HG02884 (cell line): ENCODE results near the gene ZNF845.
A peak's percentile ranks its signal among the peaks of the same experiment; 100 is the strongest.
"Not testable (repeated sequence)": the region's sequence is repeated elsewhere in the genome, so short reads cannot be mapped to it uniquely, and the experiment has no call there.

Source experiments
- ATAC-seq: cut with Tn5 transposase; IDR thresholded peaks from one replicate; pipeline ENCODE4 v1.9.1; 2021; ENCODE audit warnings: mild to moderate bottlenecking, moderate library complexity; ENCODE audit not compliant: unreplicated experiment

ZNF845 gene

GRCh38 chr19:53333463-53334449 is at the start of gene ZNF845:
ZNF845 (plus strand) TSS chr19:53333749; CDS start chr19:53341308, 7,559 bp downstream.
- peak; percentile 92 for ATAC-seq

DNA sequence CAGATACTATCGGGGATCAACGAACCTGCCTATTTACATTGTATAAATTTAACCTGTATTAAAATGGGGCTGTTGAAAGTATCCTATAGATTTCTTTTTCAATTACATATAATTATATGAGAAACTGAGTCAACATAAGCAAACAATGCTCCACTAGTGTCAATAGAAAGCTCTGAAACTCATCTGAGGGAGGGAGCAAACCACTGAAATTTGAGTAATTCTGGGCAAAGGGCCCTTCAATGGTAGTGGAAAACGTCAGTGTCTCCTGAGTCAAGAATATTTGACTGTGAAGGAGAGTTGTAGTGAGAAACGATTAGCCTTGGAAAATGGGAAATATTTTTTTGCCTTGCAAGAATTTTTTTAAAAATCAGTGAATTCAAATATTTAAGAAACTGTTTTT is 48.5 kb upstream of the ZNF845 start:
- ATAC-seq = no peak

DNA sequence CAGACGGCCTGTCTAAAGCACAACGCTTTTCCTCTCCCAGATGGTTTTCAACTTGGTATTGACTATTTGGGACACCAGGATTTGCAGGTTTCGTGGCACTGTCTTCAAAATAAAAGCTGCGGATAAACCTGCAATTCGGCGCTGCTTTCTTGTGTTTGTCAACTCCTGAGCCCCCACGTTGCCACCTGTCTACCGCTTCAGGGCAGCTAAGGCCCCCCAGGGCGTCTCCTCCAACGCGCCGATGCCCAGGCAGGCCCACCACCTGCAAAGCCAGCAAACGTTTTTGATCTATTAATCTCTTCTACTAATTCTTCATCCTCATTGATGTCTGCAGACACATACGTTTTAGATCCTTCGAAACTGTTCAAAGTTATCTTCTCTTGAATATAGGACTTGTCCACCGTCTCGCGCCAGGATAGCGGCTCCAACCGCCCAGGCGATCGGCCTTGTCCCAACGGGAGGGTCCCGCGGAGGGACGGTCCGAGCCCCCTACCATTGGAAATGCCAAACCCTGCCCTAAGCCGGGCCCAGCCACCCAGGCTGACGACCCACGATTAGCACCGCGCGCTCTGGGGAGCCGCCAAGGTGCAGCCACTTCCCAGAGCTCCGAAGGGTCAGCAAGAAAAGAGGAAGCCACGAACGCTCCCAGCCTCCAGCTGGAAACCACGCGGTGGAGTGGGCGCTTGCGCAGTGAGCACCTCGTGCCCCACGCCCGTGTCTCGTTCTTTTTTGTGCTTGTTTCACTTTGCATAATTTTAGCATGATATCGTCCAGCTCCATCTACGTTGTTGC is 42.6 kb upstream of the ZNF845 start:
- no peak for ATAC-seq

DNA sequence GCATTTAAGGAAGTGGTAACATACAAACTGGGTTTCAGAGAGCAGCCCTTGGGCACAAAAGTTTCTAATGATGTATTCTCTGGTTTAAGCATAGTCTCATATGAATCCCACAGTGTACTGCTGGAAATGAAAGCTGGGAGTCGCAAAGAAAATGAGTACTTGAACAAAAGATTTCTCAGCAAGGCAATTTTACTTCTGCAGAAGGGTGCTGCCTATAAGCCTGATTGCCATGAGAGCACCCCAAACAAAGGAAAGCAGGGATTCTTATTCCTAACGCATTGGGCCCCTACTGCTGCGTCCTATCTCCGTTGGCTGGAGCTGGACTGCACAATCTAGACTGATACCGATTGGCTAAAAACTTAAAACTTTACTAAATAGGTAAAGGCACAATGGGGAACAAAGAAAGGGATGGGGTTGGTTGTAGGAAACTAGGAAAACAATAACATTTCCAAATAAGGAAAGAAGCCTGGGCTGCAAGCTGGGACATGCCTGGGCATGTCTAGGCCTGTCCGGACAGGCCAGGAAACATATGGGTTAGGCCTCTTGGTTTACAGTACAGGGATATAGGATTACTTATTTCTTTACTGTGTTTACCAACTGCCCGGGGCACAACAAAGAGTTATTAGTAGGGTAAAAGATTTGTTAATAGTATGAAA is 38.6 kb upstream of the ZNF845 start:
- no peak for ATAC-seq

DNA sequence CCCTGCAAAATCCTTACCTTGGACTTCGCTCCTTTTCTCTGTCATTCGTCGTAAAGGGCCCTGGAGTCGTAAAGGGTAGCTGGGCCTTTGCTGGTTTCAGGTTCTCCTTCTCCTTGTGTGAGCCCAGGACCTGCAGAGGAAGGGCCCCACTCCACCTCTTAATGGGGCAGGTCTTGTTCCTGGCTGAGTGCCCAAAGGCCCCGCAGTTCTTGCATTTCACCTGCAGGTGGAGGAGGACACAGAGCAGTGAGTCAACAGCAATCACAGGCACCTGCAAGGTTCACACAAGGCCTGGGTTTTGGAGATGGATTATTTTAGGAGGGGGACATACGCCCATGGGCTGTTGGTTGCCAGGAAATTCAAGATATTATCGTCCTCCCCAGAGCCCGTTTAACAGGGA is 32.2 kb upstream of the ZNF845 start:
- ATAC-seq = not testable (repeated sequence)

DNA sequence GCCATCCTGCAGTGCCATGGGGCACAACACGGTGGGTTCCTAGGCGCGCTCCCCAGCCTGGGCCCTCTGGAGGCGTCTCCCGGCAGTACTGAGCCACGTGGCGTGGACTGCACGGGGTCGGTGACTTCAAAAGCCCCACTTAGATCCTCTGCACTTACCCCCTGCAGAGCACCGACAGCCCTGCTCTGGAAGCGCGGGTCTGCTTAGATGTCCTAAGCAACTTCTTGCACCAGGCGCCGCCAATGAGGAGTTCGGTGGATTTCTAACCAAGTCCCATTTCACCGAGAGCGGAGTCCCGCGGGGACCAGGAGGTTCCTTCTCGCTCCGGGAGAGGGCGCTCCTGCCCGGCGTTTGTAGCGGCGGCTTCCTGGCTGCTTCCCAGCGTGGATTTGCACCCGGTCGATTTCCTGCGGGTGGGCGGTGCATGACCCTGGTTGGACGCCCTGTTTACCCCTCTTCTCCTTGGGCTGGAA is 25.2 kb upstream of the ZNF845 start:
- no peak for ATAC-seq

GRCh38 chr19:53311044-53311443 is 22.5 kb upstream of the ZNF845 start:
- no peak for ATAC-seq

GRCh38 chr19:53311897-53312296 is 21.7 kb upstream of the ZNF845 start:
- ATAC-seq = no peak

GRCh38 chr19:53328967-53329366 is 4.6 kb upstream of the ZNF845 start:
- no peak for ATAC-seq

GRCh38 chr19:53332484-53332883 is 1.1 kb upstream of the ZNF845 start:
- ATAC-seq = no peak

DNA sequence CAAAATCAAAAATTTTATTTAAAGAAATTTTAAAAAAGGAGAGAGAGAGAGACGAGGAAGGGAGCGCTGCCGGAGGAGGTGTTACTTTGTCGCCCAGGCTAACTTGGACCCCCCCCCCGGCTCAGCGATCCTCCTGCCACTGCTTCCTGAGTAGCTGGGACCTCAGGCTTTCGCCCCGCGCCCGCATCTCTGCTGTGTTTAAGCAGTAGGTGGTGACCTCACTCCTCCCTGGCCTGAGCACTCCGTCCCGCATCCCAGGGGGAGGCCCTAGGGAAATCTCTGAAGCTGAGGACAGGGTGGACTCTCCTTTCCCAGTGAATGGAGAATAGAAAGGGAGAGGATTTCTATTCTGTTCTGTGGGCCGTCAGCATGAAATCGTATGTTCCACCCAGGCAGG is 485 bp upstream of the ZNF845 start:
- peak; percentile 13 for ATAC-seq

GRCh38 chr19:53344403-53344802 is 10.9 kb downstream of the ZNF845 start:
- ATAC-seq = not testable (repeated sequence)

DNA sequence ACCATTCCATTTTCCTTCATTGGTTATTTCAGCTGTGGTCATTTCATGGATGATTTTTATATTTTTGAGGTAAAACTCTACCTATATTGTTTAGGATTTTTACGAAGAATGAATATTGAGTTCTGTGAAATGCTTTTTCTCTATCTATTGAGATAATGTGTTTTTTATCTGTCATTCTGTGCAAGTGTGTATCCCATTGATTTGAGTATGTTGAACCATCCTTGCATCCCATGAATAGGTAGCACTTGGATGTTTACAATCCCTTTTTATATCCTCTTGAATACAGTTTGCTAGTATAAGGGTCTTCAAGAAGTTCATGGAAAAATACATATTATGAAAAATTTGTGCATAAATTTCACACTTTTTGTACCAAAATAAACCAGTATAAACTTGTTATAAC is 22.2 kb downstream of the ZNF845 start:
- ATAC-seq = no peak

GRCh38 chr19:53357821-53358581 is 24.5 kb downstream of the ZNF845 start:
- ATAC-seq = no peak

GRCh38 chr19:53360056-53360455 is 26.5 kb downstream of the ZNF845 start:
- ATAC-seq = not testable (repeated sequence)

- ATAC-seq = peak; percentile 91
Measured at GRCh38 chr19:53365134-53365898, 31.8 kb downstream of the ZNF845 start, which contains the start of gene ZNF525. ZNF525 (plus strand) TSS chr19:53365705; CDS start chr19:53372282, 6,577 bp downstream.

DNA sequence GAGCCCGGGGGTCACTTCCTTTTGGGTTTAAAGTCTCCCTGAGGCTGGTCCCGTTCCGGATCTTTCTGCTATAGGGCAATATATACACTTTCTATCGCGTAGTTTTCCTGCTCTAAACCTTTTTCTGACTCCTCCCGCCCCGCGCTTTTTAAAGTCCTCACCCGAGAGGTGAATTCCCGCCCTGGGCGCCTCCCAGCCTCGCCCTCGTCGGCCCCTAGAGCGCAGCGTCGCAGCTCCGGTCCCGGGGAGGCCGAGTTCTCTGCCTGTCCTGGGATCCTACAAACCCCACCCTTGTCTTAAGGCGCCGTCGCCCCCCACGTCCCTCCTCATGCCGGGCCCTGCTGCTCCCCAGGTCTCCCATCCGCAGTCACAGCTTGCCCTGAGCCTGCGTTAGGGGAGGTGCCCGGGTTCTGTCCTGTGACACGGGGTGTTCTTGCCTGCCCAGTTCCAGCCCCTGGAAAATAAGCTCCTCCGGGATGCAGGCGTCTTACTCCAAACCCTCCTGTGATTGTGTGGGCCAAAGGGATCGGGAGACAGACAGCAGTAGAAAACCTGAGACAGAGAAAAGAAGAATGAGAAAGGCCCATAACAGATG is 32.4 kb downstream of the ZNF845 start:
- ATAC-seq = peak; percentile 43

DNA sequence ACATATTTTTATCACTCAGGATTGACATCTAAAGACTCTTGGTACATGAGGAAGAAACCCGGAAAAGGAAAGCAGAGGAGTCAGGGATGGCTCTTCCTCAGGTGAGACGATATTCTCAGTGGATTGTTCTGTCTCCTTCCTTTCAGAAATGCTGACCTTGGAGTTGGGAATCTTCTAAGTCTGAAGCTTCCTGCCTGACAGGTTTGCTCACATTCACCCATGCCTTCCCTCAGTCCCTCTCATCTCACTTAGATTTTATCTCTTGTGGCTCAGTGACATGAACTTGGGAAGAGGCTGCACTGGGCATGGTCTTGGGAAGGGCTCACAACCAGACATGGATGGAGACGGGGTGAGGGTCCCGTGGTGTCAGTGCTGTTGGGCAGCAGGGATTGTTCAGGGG is 38.6 kb downstream of the ZNF845 start:
- no peak for ATAC-seq

GRCh38 chr19:53374288-53374687 is 40.7 kb downstream of the ZNF845 start:
- no peak for ATAC-seq
